ENCODE results near the gene MAP4K4.

DNA sequence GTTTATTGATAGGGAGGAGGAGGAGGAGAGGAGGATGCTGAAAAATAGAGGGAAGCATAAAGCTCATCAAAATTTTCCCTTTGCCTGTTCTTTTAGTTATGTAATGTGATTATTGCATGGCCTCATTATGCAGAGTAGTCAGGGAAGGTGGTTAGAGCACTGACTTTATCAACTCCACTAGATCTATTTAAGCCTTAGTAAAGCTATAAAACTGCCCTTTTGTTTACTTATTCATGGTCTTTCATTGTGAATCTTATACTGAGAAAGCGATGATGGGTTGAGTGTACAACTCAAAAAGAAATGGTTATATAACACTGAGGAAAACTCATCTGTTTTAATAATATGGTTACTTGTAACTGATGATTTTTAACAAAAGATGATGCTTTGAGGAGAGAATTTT, 81.7 kb downstream of the MAP4K4 start:
- TF ChIP-seq EZH2phosphoT487 (IDR thresholded peaks at IDR 0.05; ENCODE audit: insufficient read depth, low read depth) (no peak), EZH2 (IDR thresholded peaks at IDR 0.05; ENCODE audit: insufficient read depth, poor library complexity, severe bottlenecking) (no peak)

Measured in GM23248 (cell line).